ENCODE results near the gene B4GALNT1. TPM values are rescaled to one million over a fixed set of nuclear protein-coding genes. Genes with fewer than 3 reads are reported as not detected.

B4GALNT1 gene
- total RNA-seq, 1 experiment from 2014 or later: 31.3 TPM

DNA sequence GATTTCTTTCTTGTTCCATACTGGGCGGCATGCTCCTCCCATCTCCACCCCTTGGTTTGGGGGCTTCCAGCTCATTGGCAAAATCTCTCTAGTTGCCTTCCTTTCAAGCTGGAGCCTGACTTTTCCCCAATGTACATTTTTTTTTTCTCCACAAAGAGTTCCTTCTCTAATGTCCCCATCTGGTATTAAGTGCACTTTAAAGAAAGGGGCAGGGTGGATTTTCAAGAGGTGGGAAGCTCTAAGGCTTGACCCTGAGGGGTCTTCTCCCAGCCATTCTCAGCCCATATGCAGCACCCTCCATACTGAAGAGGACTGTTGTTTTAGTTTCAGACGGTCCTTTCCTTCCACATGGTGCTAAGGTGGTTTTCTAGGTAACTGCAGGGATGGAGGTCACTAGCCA is 47.8 kb downstream of the B4GALNT1 start:
- H4K20me1 ChIP-seq (ENCODE audit: insufficient read depth): no peaks in the 10 kb centered on the region
- ChIA-PET POLR2A (no interaction called here), RAD21 (ENCODE audit: low non-redundant PET in 1 of 2, low total read pairs in 2 of 2, uncharacterized antibody in 2 of 2, unreplicated experiment in 2 of 2) (no interaction called here), CTCF (interaction anchor here (0.7 to 1.2 kb wide), 3 partner anchors 44 to 108 kb away, joined by 3 read pairs; no protein-coding TSS in a partner anchor)
- no peak for ATAC-seq
- peaks cover 0 to under 1% of the 10 kb centered on the region in 2 experiments; a peak in 3 of 4 replicates for H3K4me1 ChIP-seq (ENCODE audit: control insufficient read depth in 1 of 2, insufficient read depth in 2 of 2, low read length in 2 of 2)
- H3K27ac ChIP-seq (ENCODE audit: low read depth, low read length): no peak overlapping the region
- no peaks in the 10 kb centered on the region for H3K9me2 ChIP-seq (ENCODE audit: insufficient read depth)
- no peak overlapping the region for H3K9ac ChIP-seq (ENCODE audit: low read length)
- no peak for DNase-seq (ENCODE audit: low read depth, low spot score)
- no peak overlapping the region for H2AFZ ChIP-seq (ENCODE audit: low read depth, low read length, poor library complexity, severe bottlenecking)
- intact Hi-C loops (cut with micrococcal nuclease): no loop called here
- TF ChIP-seq EZH2 (IDR thresholded peaks at IDR 0.05): no peak
- no peak for TF ChIP-seq ZFX (IDR thresholded peaks at IDR 0.05)
- no peak overlapping the region for H3K4me2 ChIP-seq (ENCODE audit: low read length)
- no peak overlapping the region for H3K4me3 ChIP-seq (replicated peaks in 1 of 2; ENCODE audit: low read depth in 1 of 2, low read length in 2 of 2)
- H3K27me3 ChIP-seq (ENCODE audit: insufficient read depth, low read length): no peaks in the 10 kb centered on the region
- H3K79me2 ChIP-seq (ENCODE audit: insufficient read depth, low read length): no peaks in the 10 kb centered on the region
- peaks cover 0 to 5% of the 10 kb centered on the region in 2 experiments; a peak in 1 of 4 replicates for H3K36me3 ChIP-seq (ENCODE audit: control insufficient read depth in 1 of 2, insufficient read depth in 2 of 2, low read length in 2 of 2)
- BruUV-seq (replicated peaks): no TSS peak
- no peaks in the 10 kb centered on the region for H3K9me3 ChIP-seq (ENCODE audit: control insufficient read depth in 1 of 2, insufficient read depth in 1 of 2, low read depth in 1 of 2, low read length in 2 of 2)

GRCh38 chr12:57584690-57585089 is 48.3 kb downstream of the B4GALNT1 start:
- Histone ChIP-seq H3K4me3 (replicated peaks in 1 of 2; ENCODE audit: low read depth in 1 of 2, low read length in 2 of 2) (no peak overlapping the region), H3K4me1 (ENCODE audit: control insufficient read depth in 1 of 2, insufficient read depth in 2 of 2, low read length in 2 of 2) (no peaks in the 10 kb centered on the region), H3K79me2 (ENCODE audit: insufficient read depth, low read length) (no peaks in the 10 kb centered on the region), H3K9me3 (ENCODE audit: control insufficient read depth in 1 of 2, insufficient read depth in 1 of 2, low read depth in 1 of 2, low read length in 2 of 2) (no peaks in the 10 kb centered on the region), H3K9ac (ENCODE audit: low read length) (no peak overlapping the region), H3K9me2 (ENCODE audit: insufficient read depth) (no peaks in the 10 kb centered on the region), H4K20me1 (ENCODE audit: insufficient read depth) (no peaks in the 10 kb centered on the region), H3K27ac (ENCODE audit: low read depth, low read length) (no peak overlapping the region), H3K4me2 (ENCODE audit: low read length) (no peak overlapping the region), H2AFZ (ENCODE audit: low read depth, low read length, poor library complexity, severe bottlenecking) (no peak overlapping the region), H3K27me3 (ENCODE audit: insufficient read depth, low read length) (no peaks in the 10 kb centered on the region), H3K36me3 (ENCODE audit: control insufficient read depth in 1 of 2, insufficient read depth in 2 of 2, low read length in 2 of 2) (peaks cover 0 to 6% of the 10 kb centered on the region in 2 experiments; a peak in 1 of 4 replicates)
- intact Hi-C loops (cut with micrococcal nuclease): loop anchor here (5.0 kb wide), 1 partner anchor 108 kb away; the partner anchor contains the start of gene OS9
- no TSS peak for BruUV-seq (replicated peaks)
- ChIA-PET CTCF (interaction anchor here (0.7 to 1.2 kb wide), 2 partner anchors 59 to 108 kb away, joined by 3 read pairs; no protein-coding TSS in a partner anchor), POLR2A (no interaction called here), RAD21 (ENCODE audit: low non-redundant PET in 1 of 2, low total read pairs in 2 of 2, uncharacterized antibody in 2 of 2, unreplicated experiment in 2 of 2) (no interaction called here)
- DNase-seq (ENCODE audit: low read depth, low spot score): no peak
- no peak for TF ChIP-seq RAD21 (IDR thresholded peaks at IDR 0.05; ENCODE audit: low read depth)
- TF ChIP-seq CEBPB (IDR thresholded peaks at IDR 0.05; ENCODE audit: low read depth): no peak
- no peak for TF ChIP-seq CBX3 (IDR thresholded peaks at IDR 0.05; ENCODE audit: low read depth)
- no peak for TF ChIP-seq SIN3A (IDR thresholded peaks at IDR 0.05; ENCODE audit: low read depth)
- TF ChIP-seq MAX (IDR thresholded peaks at IDR 0.05): no peak
- no peak for TF ChIP-seq SP1 (IDR thresholded peaks at IDR 0.05; ENCODE audit: low read depth)
- no peak for TF ChIP-seq YY1 (IDR thresholded peaks at IDR 0.05; ENCODE audit: extremely low read depth, insufficient replicate concordance, low read depth, low read length)
- TF ChIP-seq CTCF (IDR thresholded peaks at IDR 0.05 in 2 of 3, conservative IDR thresholded peaks at IDR 0.05 in 1 of 3; ENCODE audit: borderline replicate concordance in 1 of 3, insufficient read depth in 1 of 3, low read depth in 2 of 3, low read length in 2 of 3): no peak
- TF ChIP-seq, protein P1, sequence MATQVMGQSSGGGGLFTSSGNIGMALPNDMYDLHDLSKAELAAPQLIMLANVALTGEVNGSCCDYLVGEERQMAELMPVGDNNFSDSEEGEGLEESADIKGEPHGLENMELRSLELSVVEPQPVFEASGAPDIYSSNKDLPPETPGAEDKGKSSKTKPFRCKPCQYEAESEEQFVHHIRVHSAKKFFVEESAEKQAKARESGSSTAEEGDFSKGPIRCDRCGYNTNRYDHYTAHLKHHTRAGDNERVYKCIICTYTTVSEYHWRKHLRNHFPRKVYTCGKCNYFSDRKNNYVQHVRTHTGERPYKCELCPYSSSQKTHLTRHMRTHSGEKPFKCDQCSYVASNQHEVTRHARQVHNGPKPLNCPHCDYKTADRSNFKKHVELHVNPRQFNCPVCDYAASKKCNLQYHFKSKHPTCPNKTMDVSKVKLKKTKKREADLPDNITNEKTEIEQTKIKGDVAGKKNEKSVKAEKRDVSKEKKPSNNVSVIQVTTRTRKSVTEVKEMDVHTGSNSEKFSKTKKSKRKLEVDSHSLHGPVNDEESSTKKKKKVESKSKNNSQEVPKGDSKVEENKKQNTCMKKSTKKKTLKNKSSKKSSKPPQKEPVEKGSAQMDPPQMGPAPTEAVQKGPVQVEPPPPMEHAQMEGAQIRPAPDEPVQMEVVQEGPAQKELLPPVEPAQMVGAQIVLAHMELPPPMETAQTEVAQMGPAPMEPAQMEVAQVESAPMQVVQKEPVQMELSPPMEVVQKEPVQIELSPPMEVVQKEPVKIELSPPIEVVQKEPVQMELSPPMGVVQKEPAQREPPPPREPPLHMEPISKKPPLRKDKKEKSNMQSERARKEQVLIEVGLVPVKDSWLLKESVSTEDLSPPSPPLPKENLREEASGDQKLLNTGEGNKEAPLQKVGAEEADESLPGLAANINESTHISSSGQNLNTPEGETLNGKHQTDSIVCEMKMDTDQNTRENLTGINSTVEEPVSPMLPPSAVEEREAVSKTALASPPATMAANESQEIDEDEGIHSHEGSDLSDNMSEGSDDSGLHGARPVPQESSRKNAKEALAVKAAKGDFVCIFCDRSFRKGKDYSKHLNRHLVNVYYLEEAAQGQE (IDR thresholded peaks at IDR 0.05; ENCODE audit: low read depth): no peak
- TF ChIP-seq SRF (IDR thresholded peaks at IDR 0.05; ENCODE audit: low read depth): no peak
- ATAC-seq: no peak

All from HCT116 (cell line).